K562 (cell line): ENCODE data around the gene ATXN3. TPM values are rescaled to one million over a fixed set of nuclear protein-coding genes. Genes with fewer than 3 reads are reported as not detected.
A peak's percentile ranks its signal among the peaks of the same experiment; 100 is the strongest.

Experiments used
- ATAC-seq: fragments of 200-7000 bp; cut with Tn5 transposase; 3 replicates; pipeline ENCODE4 v1.9.1; 2020; ENCODE audit warnings: moderate library complexity
- BruUV-seq: library from RNA; stranded (reverse); fragments of 400-500 nt; replicated peaks from 2 replicates; lab custom pipeline; 2021; lab: Mats Ljungman, UMichigan
- CTCF ChIA-PET: fragments of 300-600 bp; formaldehyde crosslinking; extraction: SDS; loops from one replicate; lab custom pipeline; 2021; ENCODE audit warnings: low intra/inter-chr PET ratio; lab: Yijun Ruan, JAX
- POLR2A ChIA-PET: fragments of 300-600, 350-650 bp; sonication (Branson Sonifier 250); formaldehyde crosslinking; extraction: SDS; loops from one replicate; lab custom pipeline; 2021; ENCODE audit warnings: antibody characterized with exemption, inconsistent platforms; lab: Yijun Ruan, JAX
- DNase-seq, 4 experiments: peaks; one replicate each; pipeline versions ENCODE4 v3.0.0 to v3.0.0-alpha.2; 2011 to 2018; ENCODE audit warnings: low spot score in 3 of 4, mixed read lengths in 3 of 4; ENCODE audit errors: extremely low read depth in 1 of 4
- FAIRE-seq: peaks from 2 replicates; lab custom pipeline; 2011; peaks lifted over from hg19 to GRCh38; lab: Jason Lieb, UNC
- H2AFZ ChIP-seq: 2 replicates; pipeline ENCODE4 v1.6.0; 2011; ENCODE audit warnings: low read depth, low read length, control low read depth, inconsistent platforms
- H3K27ac ChIP-seq: fragments of 200-600 bp; 3 replicates; pipeline ENCODE4 v1.8.0; 2011; ENCODE audit warnings: low read depth, mild to moderate bottlenecking, control low read depth, inconsistent platforms, low read length, moderate library complexity, mixed read lengths; ENCODE audit errors: extremely low read depth
- H3K27me3 ChIP-seq, 2 experiments: fragments of 300-600 bp in 1 of 2; 2 replicates in 1 of 2; 3 replicates in 1 of 2; pipeline versions ENCODE4 v1.6.0 to v1.8.0; 2011; ENCODE audit warnings: inconsistent platforms in 2 of 2, low read length in 2 of 2, mild to moderate bottlenecking in 1 of 2, mixed read lengths in 1 of 2, moderate library complexity in 1 of 2; ENCODE audit not compliant: control insufficient read depth in 2 of 2, insufficient read depth in 2 of 2
- H3K36me3 ChIP-seq: fragments of 300-600 bp; 3 replicates; pipeline ENCODE4 v1.8.0; 2011; ENCODE audit warnings: mild to moderate bottlenecking, low read length, inconsistent platforms; ENCODE audit not compliant: control insufficient read depth, insufficient read depth
- H3K4me1 ChIP-seq, 2 experiments: fragments of 200-600 bp in 1 of 2; replicated peaks in 1 of 2; 2 replicates in 1 of 2; 3 replicates in 1 of 2; pipeline versions ENCODE4 v1.5.1 to v1.8.0; 2011; ENCODE audit warnings: inconsistent platforms in 2 of 2, low read length in 2 of 2, mild to moderate bottlenecking in 1 of 2, mixed read lengths in 1 of 2, moderate library complexity in 1 of 2; ENCODE audit not compliant: control insufficient read depth in 2 of 2, insufficient read depth in 2 of 2
- H3K4me2 ChIP-seq: 2 replicates; pipeline ENCODE4 v1.6.1; 2011; ENCODE audit warnings: low read length, control low read depth, inconsistent platforms, mixed read lengths; ENCODE audit not compliant: insufficient read depth
- H3K4me3 ChIP-seq: fragments of 200-600 bp; sonication (generic), shearing (Covaris generic); 2 replicates; pipeline ENCODE4 v1.5.1; 2016; ENCODE audit warnings: control low read depth, inconsistent platforms
- H3K79me2 ChIP-seq: fragments of 200-600 bp; 3 replicates; pipeline ENCODE4 v1.8.0; 2011; ENCODE audit warnings: low read length, inconsistent platforms; ENCODE audit not compliant: control insufficient read depth, insufficient read depth
- H3K9ac ChIP-seq, 2 experiments: 2 replicates each; pipeline versions ENCODE4 v1.6.0 to v1.6.1; 2011; ENCODE audit warnings: low read depth in 2 of 2, low read length in 2 of 2, control low read depth in 1 of 2, inconsistent platforms in 1 of 2, mild to moderate bottlenecking in 1 of 2, mixed read lengths in 1 of 2; ENCODE audit not compliant: insufficient read depth in 1 of 2
- H3K9me1 ChIP-seq: one replicate; pipeline ENCODE4 v1.6.0; 2011; ENCODE audit warnings: inconsistent platforms, mild to moderate bottlenecking, low read length, moderate library complexity; ENCODE audit not compliant: control insufficient read depth, insufficient read depth
- H3K9me3 ChIP-seq: replicated peaks from 2 replicates; pipeline ENCODE4 v1.5.1; 2011; ENCODE audit warnings: low read depth, low read length, inconsistent platforms; ENCODE audit not compliant: control insufficient read depth, insufficient read depth
- H4K20me1 ChIP-seq: replicated peaks from 2 replicates; pipeline ENCODE4 v1.6.1; 2011; ENCODE audit warnings: low read length, inconsistent platforms, mixed read lengths; ENCODE audit not compliant: control insufficient read depth, insufficient read depth
- AFF1 ChIP-seq, 2 experiments: fragments of 450-650 bp; IDR thresholded peaks; 2 replicates each; pipeline ENCODE4 v1.6.1; 2018; ENCODE audit warnings: mild to moderate bottlenecking in 2 of 2, low read depth in 1 of 2; ENCODE audit not compliant: partially characterized antibody in 2 of 2
- ARID1B ChIP-seq: fragments of 450-650 bp; IDR thresholded peaks from 2 replicates; pipeline ENCODE4 v1.6.1; 2016; ENCODE audit warnings: antibody characterized with exemption, mild to moderate bottlenecking, inconsistent platforms
- MEIS2 ChIP-seq: fragments of 450-650 bp; IDR thresholded peaks from 2 replicates; pipeline ENCODE4 v1.6.1; 2014; ENCODE audit warnings: mild to moderate bottlenecking; ENCODE audit not compliant: partially characterized antibody
- SMARCA4 ChIP-seq: fragments of 450-650 bp; IDR thresholded peaks from 2 replicates; pipeline ENCODE4 v1.6.1; 2016
- SPI1 ChIP-seq: IDR thresholded peaks from 2 replicates; pipeline ENCODE4 v1.6.1; 2011; ENCODE audit warnings: low read depth, low read length, control low read depth, borderline replicate concordance
- ZBTB40 ChIP-seq, 2 experiments: fragments of 450-650 bp in 1 of 2; sonication (generic) in 1 of 2; formaldehyde crosslinking in 1 of 2; IDR thresholded peaks; 2 replicates each; pipeline versions ENCODE4 v1.7.1 to v1.9.0; 2016 to 2022; ENCODE audit warnings: inconsistent platforms in 1 of 2, mild to moderate bottlenecking in 1 of 2, missing genetic modification reagents in 1 of 2
- WGBS: fragments of 100-300 bp; shearing (Covaris generic); methylation state at CpG from one replicate; pipeline ENCODE4 v1.1.6; 2016; ENCODE audit warnings: low coverage, mixed read lengths; ENCODE audit not compliant: insufficient coverage; ENCODE audit errors: missing lambda C conversion rate; 5-methylcytosine and 5-hydroxymethylcytosine counted together
- in situ Hi-C: fragments of 300-500 bp; cut with MboI; formaldehyde crosslinking; loops from 4 replicates; pipeline ENCODE4 v1.15.0; 2018; ENCODE audit warnings: inconsistent platforms, mixed read lengths
- intact Hi-C: fragments of 100-400 bp; cut with micrococcal nuclease; formaldehyde crosslinking; loops from 2 replicates; pipeline ENCODE4 v1.14.2; 2022
- polyA plus RNA-seq, 8 experiments: library from polyadenylated mRNA; depleted of rRNA in 4 of 8; stranded (reverse) in 5 of 8; unstranded in 3 of 8; fragments of >200 nt; fragmentation: Nextera tagmentation in 2 of 8; fragmentation: Illumina TruSeq in 1 of 8; extraction: Ambion mirVana in 2 of 8; extraction: Trizol in 1 of 8; gene quantifications; 2 replicates each; pipeline versions ENCODE4 v1.2.1 to v1.2.3, GENCODE V29; 2011 to 2014; ENCODE audit warnings: inconsistent platforms in 1 of 8, missing spikeins in 1 of 8
- total RNA-seq, 7 experiments: library from RNA; depleted of rRNA in 6 of 7; stranded (reverse); fragments of >200 nt in 6 of 7; fragmentation: Illumina TruSeq in 2 of 7; extraction: Trizol in 2 of 7; gene quantifications; 2 replicates each; pipeline versions ENCODE4 v1.2.1 to v1.2.3, GENCODE V29; 2011 to 2021; ENCODE audit warnings: low replicate concordance in 1 of 7

Gene ATXN3
- total and polyA plus RNA-seq, 9 of the 15 experiments (the other 6 are each of a cell fraction or from before 2014, with no cell fraction given), result 11.3 to 25.0 (median 14.6) TPM

- H3K9ac ChIP-seq, result no peak overlapping the region
- no peaks in the 10 kb centered on the region for H3K27me3 ChIP-seq
- POLR2A ChIA-PET, result no interaction called here
- in situ Hi-C loops (no loop called here), intact Hi-C loops (no loop called here)
- no peak overlapping the region for H3K4me2 ChIP-seq
- no peak overlapping the region for H3K27ac ChIP-seq
- no peak overlapping the region for H3K4me3 ChIP-seq
- CTCF ChIA-PET, result no interaction called here
- no peaks in the 10 kb centered on the region for H3K9me1 ChIP-seq
- no peaks in the 10 kb centered on the region for H3K9me3 ChIP-seq
- peaks cover 64% of the 10 kb centered on the region for H3K36me3 ChIP-seq
- no TSS peak for BruUV-seq
- no peaks in the 10 kb centered on the region for H4K20me1 ChIP-seq
- H3K4me1 ChIP-seq, result no peaks in the 10 kb centered on the region; a peak in 1 of 5 replicates
- H2AFZ ChIP-seq, result no peak overlapping the region
- H3K79me2 ChIP-seq, result no peaks in the 10 kb centered on the region
- 58% methylated on average over 3 of the region's 3 CpGs for WGBS
- no peak for FAIRE-seq
- no peak for DNase-seq
- no peak for ATAC-seq
- TF ChIP-seq MEIS2 (peak; percentile 47), SPI1 (no peak), ARID1B (0 out of 2 replicates have a peak, but pooled peaks have one; percentile 27), SMARCA4 (0 out of 2 replicates have a peak, but pooled peaks have one; percentile 14), ZBTB40 (IDR thresholded peaks at IDR 0.05) (peak; percentile 47; the same call in 1 of the 2 replicates), ZBTB40 (CRISPR knock-in tag; IDR thresholded peaks at IDR 0.05) (no peak), AFF1 (IDR thresholded peaks at IDR 0.05; ENCODE audit: low read depth in 1 of 2, partially characterized antibody in 2 of 2) (no peak)
Observed at GRCh38 chr14:92154283-92154942, 48.0 kb upstream of the ATXN3 start.
